OCI-LY7 (cell line): ENCODE data around the gene DENND1A. TPM values are rescaled to one million over a fixed set of nuclear protein-coding genes. Genes with fewer than 3 reads are reported as not detected.

Source experiments
- BruUV-seq: library from RNA; stranded (reverse); fragments of 400-500 nt; replicated peaks from 2 replicates; lab custom pipeline; 2021; lab: Mats Ljungman, UMichigan
- CTCF ChIA-PET: fragments of 300-600 bp; sonication (Branson Sonifier 250); formaldehyde crosslinking; loops from one replicate; lab custom pipeline; 2022; ENCODE audit warnings: antibody characterized with exemption; ENCODE audit not compliant: unreplicated experiment; lab: Charles Lee
- POLR2A ChIA-PET: fragments of 300-600 bp; sonication (Branson Sonifier 250); formaldehyde crosslinking; loops from one replicate; lab custom pipeline; 2022; ENCODE audit warnings: antibody characterized with exemption; lab: Charles Lee
- DNase-seq: peaks from one replicate; pipeline ENCODE4 v3.0.0-alpha.2; 2015; ENCODE audit warnings: low spot score
- H2AFZ ChIP-seq: fragments of 200-600 bp; sonication (generic), shearing (Covaris generic); 2 replicates; pipeline ENCODE4 v1.6.1; 2014; ENCODE audit warnings: mild to moderate bottlenecking, antibody characterized with exemption, low read length, moderate library complexity
- H3K27ac ChIP-seq: fragments of 200-600 bp; sonication (generic); 2 replicates; pipeline ENCODE4 v1.5.1; 2014; ENCODE audit warnings: mixed run types, low read depth, mild to moderate bottlenecking, moderate library complexity, low read length, inconsistent platforms; ENCODE audit not compliant: poor library complexity, severe bottlenecking
- H3K36me3 ChIP-seq: fragments of 200-600 bp; sonication (generic); 2 replicates; pipeline ENCODE4 v1.6.1; 2014; ENCODE audit warnings: mild to moderate bottlenecking, antibody characterized with exemption, low read length, moderate library complexity, mixed read lengths; ENCODE audit not compliant: insufficient read depth
- H3K4me1 ChIP-seq: fragments of 200-600 bp; sonication (generic); 2 replicates; pipeline ENCODE4 v1.5.1; 2014; ENCODE audit warnings: mild to moderate bottlenecking, low read length; ENCODE audit not compliant: insufficient read depth, poor library complexity, severe bottlenecking
- H3K4me2 ChIP-seq: fragments of 200-600 bp; sonication (generic); 2 replicates; pipeline ENCODE4 v1.6.1; 2014; ENCODE audit warnings: mild to moderate bottlenecking, low read length
- H3K4me3 ChIP-seq: fragments of 200-600 bp; sonication (generic); 2 replicates; pipeline ENCODE4 v1.5.1; 2014; ENCODE audit warnings: mild to moderate bottlenecking, low read depth, low read length; ENCODE audit not compliant: poor library complexity, severe bottlenecking
- H3K79me2 ChIP-seq: fragments of 200-600 bp; sonication (generic); 2 replicates; pipeline ENCODE4 v1.6.1; 2016; ENCODE audit warnings: low read depth, mild to moderate bottlenecking, low read length, moderate library complexity, mixed read lengths; ENCODE audit not compliant: insufficient read depth
- H3K9me2 ChIP-seq: fragments of 200-600 bp; sonication (generic); 2 replicates; pipeline ENCODE4 v1.6.1; 2016; ENCODE audit warnings: mild to moderate bottlenecking, low read length, mixed read lengths; ENCODE audit not compliant: insufficient read depth
- H3K9me3 ChIP-seq: fragments of 200-600 bp; sonication (generic); 2 replicates; pipeline ENCODE4 v1.6.1; 2014; ENCODE audit warnings: mild to moderate bottlenecking, mixed run types, low read length, mixed read lengths
- H4K20me1 ChIP-seq: fragments of 200-600 bp; sonication (generic); 2 replicates; pipeline ENCODE4 v1.6.1; 2014; ENCODE audit warnings: mild to moderate bottlenecking, antibody characterized with exemption, low read length, moderate library complexity, mixed read lengths; ENCODE audit not compliant: insufficient read depth
- CTCF ChIP-seq: fragments of 200-600 bp; sonication (generic); conservative IDR thresholded peaks from 2 replicates; pipeline ENCODE4 v1.5.1; 2014; ENCODE audit warnings: mild to moderate bottlenecking, antibody characterized with exemption, low read length, moderate library complexity, mixed read lengths
- EZH2phosphoT487 ChIP-seq: fragments of 200-600 bp; sonication (generic); IDR thresholded peaks from 2 replicates; pipeline ENCODE4 v1.6.1; 2018; ENCODE audit warnings: low read depth, borderline replicate concordance, mild to moderate bottlenecking, mixed run types, antibody characterized with exemption, low read length, moderate library complexity, mixed read lengths
- intact Hi-C: fragments of 100-400 bp; cut with micrococcal nuclease; formaldehyde crosslinking; loops from one replicate; pipeline ENCODE4 v1.10.0; 2022; ENCODE audit not compliant: unreplicated experiment
- total RNA-seq, 2 experiments: library from RNA; depleted of rRNA in 1 of 2; stranded (reverse); fragments of >200 nt in 1 of 2; shearing (Covaris generic) in 1 of 2; gene quantifications; 2 replicates each; pipeline ENCODE4 v1.2.3, GENCODE V29; 2014 to 2022

The DENND1A gene
- total RNA-seq, 2 experiments from 2014 or later, result 17.9 to 36.3 TPM

GRCh38 chr9:123480096-123480495 is 449.8 kb downstream of the DENND1A start:
- Histone ChIP-seq H4K20me1 (no peaks in the 10 kb centered on the region), H3K4me2 (no peak overlapping the region), H3K4me3 (no peak overlapping the region), H3K4me1 (peaks cover 10% of the 10 kb centered on the region), H3K27ac (no peak overlapping the region), H3K9me3 (no peaks in the 10 kb centered on the region), H3K79me2 (no peaks in the 10 kb centered on the region), H2AFZ (no peak overlapping the region), H3K9me2 (no peaks in the 10 kb centered on the region), H3K36me3 (no peaks in the 10 kb centered on the region)
- intact Hi-C loops, result no loop called here
- ChIA-PET POLR2A (interaction anchor here (1.1 kb wide), 1 partner anchor 54 kb away, joined by 3 read pairs; no protein-coding TSS in a partner anchor), CTCF (no interaction called here)
- no TSS peak for BruUV-seq
- TF ChIP-seq CTCF, result no peak
- TF ChIP-seq EZH2phosphoT487, result no peak
- no peak for DNase-seq

GRCh38 chr9:123478967-123479602 is 450.8 kb downstream of the DENND1A start:
- H4K20me1 ChIP-seq, result no peaks in the 10 kb centered on the region

More at GRCh38 chr9:123478967-123479602, 450.8 kb downstream of the DENND1A start:
- Histone ChIP-seq H3K4me2 (no peak overlapping the region), H3K27ac (no peak overlapping the region), H3K79me2 (no peaks in the 10 kb centered on the region), H3K9me2 (no peaks in the 10 kb centered on the region), H3K4me3 (no peak overlapping the region), H3K9me3 (no peaks in the 10 kb centered on the region), H2AFZ (no peak overlapping the region), H3K36me3 (no peaks in the 10 kb centered on the region), H3K4me1 (peaks cover 15% of the 10 kb centered on the region)
- ChIA-PET POLR2A (no interaction called here), CTCF (no interaction called here)
- intact Hi-C loops, result no loop called here
- BruUV-seq, result no TSS peak
- TF ChIP-seq EZH2phosphoT487 (no peak), CTCF (no peak)
- DNase-seq, result no peak
